ENCODE data around the gene PRXL2B. TPM values are rescaled to one million over a fixed set of nuclear protein-coding genes. Genes with fewer than 3 reads are reported as not detected.
"Not testable (repeated sequence)": the region's sequence is repeated elsewhere in the genome, so short reads cannot be mapped to it uniquely, and the experiment has no call there.

Gene PRXL2B
- total RNA-seq, 1 donor from 2014 or later, result 12.7 TPM

DNA sequence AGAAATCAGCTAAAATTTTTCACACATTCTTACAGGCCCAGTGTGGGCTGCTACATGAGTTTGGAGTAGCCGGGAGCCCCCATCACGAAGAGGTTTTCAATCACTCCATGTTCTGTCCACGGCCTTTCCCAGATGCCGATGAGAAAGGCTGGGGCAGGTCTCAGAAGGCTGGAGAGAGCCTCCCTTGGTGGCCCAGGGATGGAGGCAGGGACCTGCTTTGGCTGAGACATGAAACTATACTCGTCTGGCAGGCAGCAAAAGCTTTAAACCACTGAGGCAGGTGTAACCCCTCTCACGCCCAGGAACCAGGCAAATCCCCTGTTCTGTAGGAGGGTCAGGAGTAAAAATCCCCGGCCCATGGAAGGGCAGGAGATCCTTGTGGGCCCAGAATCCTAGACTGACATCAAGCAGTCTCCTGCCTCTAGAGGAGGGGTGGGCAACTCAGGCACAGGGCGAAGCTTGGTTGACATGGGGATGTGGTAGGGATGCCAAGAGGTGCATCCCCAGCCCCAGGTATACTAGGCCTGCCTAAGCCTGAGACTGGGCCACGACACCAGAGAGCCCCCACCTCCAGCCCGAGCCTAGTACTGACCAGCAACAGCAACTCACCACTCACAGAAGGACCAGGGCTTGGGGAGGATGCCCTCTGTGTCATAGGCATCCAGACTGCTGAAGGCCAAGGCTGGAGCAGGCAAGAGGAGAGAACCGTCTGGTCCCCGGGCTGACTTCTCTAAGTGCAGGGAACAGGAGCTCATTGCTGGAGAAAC, 37.2 kb downstream of the PRXL2B start:
- no peak for ATAC-seq

DNA sequence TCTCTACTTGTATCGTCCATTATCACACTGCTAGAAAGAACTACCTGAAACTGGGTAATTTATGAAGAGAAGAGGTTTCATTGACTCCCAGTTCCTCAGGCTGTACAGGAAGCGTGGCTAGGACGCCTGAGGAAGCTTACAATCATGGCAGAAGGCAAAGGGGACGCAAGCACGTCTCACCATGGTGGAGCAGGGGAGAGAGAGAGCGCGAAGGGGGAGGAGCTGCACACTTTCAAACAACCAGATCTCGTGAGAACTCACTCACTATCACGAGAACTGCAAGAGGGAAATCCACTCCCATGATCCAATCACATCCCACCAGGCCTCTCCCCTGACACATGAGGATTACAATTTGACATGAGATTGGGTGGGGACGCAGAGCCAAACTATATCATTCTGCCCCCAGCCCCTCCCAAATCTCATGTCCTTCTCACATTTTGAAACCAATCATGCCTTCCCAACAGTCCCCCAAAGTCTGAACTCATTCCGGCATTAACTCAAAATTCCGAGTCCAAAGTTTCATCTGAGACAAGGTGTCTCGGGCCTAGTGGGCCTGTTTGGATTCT, 38.2 kb downstream of the PRXL2B start:
- no peak for ATAC-seq

DNA sequence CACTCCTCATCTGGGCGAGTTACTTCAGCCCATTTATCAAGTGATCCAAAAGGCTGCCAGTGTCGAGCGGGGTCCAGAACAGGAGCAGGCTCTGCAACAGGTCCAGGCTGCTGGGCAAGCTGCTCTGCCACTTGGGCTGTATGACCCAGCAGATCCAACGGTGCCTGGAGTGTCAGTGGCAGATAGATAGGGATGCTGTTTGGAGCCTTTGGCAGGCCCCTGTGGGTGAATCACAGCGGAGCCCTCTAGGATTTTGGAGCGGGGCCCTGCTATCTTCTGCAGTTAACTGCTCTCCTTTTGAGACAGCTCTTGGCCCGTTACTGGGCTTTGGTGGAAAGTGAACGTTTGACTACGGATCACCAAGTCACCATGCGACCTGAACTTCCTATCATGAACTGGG, 38.7 kb downstream of the PRXL2B start:
- no peak for ATAC-seq

DNA sequence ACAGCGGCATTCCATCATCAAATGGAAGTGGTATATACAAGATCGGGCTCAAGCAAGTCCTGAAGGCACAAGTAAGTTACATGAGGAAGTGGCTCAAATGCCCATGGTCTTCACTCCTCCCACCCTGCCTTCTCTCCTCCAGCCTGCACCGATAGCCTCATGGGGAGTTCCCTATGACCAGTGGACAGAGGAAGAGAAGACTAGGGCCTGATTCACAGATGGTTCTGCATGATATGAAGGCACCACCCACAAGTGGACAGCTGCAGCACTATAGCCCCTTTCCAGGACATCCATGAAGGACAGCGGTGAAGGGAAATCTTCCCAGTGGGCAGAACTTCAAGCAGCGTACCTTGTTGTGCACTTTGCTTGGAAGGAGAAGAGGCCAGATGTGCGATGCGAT, 39.2 kb downstream of the PRXL2B start:
- not testable (repeated sequence) for ATAC-seq

DNA sequence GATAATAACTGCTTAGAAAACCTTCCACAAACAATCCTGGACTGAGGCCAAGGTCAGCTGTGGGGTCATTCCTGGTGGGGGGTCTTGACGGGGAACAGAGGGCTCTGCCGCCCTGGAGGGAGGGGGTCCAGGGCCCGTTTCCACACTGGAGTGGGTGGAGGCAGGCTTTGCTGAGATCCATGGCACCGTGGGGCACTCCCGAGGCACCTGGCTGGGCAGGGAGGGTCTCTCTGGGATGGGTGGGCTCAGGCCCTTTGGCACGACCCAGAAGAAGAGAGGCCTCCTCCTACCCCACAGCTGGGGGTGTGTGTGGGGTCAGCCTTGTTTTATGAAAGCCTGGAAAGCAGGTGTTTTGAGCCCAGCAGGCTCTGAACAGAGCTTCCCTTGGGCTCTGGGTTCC, 41.2 kb downstream of the PRXL2B start:
- no peak for ATAC-seq

DNA sequence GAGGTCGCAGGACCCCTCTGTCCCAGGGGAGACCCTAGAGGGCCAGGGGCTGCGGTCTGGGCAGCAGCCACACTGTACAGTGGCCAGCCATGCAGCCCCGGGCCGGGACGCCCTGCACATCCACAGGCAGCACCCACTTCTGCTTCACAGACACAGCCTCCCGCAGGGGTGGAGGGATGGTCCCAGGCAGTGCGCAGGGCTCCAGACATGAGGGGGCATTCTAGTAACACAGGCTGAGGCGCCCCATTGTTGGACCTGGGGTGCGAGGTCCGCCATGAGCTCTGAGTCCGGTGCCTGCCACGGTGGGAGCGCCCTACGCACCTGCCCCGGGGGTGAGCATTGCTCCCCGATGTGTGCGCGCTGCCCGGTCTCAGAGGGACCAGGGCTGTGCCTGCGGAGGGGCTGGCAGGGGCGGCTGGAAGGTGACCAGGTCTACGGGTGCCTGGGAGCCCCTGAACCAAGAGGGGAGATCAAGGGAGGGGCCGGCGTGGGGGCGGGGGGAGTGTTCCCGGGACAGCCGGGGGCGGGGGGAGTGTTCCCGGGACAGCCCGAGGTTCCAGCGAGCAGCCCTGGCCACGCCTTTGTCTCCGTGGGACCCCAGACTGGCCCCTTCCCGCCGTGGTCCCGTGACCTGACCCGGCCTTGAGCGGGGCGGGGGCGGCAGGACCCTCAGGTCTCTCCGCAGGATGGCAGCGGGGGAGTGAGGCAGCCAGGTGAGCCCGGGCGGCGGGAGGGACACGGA, 41.8 kb downstream of the PRXL2B start:
- peak; percentile 7 for ATAC-seq

DNA sequence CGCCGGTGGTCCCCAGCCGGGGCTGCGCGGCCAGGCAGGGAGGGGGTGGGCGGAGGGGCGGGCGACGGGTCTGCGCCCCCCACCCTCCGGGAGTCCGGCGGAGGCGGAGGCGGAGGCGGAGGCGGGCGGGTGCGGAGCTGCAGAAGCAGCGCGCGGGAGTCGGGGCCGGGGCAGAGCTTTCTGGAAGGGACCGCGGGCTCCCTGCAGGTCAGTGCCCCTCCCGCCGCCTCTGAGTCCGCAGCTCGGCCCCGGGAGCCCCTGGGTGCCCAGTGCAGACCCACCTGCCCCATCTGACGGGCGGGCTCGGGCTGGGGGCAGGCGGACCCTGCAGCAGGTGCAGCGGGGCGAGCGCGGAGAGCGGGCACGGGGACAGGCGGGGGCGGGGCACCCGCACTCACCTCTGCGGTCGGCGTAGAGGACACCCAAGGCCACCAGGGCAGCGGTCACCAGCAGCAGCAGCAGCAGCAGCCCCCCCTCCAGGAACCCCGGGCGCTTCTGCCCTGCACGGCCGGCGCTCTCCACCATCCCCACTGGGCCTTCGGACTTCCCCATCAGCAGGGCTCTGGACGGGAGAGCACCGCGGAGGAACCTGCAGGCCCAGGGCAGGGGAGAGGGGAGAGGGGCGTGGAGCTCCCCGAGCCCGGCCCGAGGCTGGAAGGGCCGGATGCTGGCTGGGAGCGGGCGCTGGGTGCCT, 42.5 kb downstream of the PRXL2B start:
- no peak for ATAC-seq

DNA sequence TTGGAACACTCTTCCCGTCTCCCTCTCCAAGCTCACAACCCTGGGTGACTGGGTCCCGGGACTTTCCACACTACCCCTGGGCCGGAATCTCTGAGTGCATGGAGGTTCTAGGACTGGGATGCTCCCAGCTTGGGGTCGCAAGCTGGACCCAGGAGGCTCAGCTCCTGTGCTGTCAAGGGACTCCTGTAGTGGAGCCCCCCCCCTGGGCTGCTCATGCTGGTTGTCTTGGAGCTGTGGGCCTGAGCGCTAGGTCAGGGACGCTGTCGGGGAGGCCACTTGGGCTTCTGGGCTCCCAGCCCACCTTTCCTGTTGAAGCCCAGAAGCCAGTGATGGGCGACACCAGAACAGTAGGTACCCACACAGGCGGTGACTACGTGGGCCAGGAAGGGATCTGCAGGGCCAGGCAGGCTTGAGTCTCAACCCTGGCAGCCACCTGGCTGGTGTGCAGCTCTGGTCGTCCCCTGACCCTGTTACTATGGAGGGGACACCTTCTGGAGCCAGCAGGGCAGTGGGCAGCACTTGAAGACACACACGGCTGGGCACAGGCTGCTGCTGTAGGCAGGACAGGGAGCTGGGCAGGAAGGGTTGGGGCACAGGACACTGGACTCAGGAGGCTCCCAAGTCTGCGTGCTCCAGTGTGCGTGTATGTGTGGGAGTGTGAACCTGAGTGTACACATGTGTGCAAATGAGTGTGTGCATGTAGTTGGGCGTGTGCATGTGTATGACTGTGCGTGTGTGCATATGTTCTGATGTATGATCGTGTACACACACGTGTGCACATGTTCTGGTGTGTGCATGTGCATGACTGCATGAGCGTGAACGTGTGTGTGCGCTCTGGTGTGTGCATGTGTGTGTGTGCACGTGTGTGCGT, 43.3 kb downstream of the PRXL2B start:
- no peak for ATAC-seq

DNA sequence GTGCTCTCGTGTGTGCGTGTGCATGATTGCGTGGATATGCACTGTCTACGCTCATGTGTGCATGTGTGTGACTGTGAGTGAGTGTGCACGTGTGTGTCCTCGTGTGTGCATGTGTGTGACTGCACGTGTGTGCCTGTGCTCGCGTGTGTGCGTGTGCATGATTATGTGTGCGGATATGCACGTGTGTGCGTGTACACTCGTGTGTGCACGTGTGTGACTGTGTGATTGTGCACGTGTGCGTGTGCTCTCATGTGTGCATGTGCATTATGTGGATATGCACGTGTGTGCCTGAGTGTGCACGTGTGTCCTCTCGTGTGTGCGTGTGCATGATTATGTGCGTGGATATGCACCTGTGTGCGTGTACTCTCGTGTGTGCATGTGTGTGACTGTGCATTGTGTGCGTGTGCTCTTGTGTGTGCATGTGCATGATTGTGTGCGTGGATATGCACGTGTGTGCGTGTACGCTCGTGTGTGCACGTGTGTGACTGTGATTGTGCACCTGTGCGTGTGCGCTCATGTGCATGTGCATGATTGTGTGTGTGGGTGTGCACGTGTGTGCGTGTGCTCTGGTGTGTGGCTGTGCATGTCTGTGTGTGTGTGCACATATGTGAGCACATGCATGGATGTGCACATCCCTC, 44.0 kb downstream of the PRXL2B start:
- no peak for ATAC-seq

DNA sequence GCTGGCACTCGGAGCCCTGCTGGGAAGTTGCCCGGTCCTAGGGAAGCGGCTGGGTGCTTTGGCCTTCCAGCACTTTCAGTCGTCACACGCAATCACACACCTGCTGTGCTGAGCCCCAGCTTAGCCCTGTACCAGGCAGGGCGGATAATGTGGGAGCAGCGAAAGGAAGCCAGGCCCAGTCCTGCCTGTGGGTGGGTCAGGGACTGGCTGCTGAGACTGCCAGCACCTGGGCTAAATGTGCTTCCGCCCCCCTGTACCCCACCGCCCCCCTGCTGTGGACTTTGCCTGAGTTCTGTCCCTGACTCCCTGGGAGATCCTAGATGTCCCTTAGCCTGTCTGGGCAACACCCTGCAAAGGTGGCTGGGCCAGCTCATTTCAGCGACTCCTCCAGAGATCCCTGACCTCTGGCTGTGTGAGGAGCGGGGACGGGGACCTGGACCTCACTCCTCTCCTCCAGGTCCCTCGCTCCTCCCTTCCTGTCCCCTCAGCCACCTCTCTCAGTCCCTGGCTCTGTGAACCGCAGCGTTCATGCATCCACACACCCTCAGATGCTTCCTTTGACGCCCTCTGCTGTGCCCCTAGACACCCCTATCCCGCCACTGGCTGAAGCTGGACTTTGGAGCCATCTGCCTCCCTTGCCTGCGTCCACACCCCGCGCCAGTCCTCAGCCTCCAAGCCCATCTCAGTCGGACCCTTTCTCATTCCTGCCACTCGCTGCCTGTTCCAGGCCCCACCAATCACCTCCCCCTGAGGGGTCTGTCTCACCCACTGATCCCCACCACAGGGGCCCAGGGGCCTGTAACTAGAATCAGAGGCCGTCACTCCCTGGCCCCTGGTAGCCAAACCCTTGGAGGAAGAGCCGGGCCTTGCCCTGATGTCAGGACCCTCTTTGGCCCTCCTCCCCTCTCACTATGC, 44.8 kb downstream of the PRXL2B start:
- no peak for ATAC-seq

DNA sequence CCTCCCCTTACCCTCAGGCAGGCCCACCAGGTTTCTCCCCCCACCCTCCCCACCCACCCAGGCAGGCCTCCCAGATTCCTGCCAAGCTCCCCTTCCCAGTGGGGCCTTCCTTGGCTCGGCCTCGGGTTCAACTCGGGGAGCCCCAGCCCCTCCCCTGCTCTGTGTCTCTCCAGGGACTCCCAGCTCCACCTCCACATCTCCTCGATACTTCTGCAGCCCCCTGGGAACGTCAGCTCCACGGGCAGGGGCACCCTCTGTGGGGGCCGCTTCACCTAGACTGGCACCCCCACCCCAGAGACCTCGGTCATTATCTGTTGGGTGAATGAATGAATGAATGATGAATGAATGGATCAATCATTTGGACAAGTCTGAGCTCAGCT, 45.5 kb downstream of the PRXL2B start:
- ATAC-seq, result no peak

DNA sequence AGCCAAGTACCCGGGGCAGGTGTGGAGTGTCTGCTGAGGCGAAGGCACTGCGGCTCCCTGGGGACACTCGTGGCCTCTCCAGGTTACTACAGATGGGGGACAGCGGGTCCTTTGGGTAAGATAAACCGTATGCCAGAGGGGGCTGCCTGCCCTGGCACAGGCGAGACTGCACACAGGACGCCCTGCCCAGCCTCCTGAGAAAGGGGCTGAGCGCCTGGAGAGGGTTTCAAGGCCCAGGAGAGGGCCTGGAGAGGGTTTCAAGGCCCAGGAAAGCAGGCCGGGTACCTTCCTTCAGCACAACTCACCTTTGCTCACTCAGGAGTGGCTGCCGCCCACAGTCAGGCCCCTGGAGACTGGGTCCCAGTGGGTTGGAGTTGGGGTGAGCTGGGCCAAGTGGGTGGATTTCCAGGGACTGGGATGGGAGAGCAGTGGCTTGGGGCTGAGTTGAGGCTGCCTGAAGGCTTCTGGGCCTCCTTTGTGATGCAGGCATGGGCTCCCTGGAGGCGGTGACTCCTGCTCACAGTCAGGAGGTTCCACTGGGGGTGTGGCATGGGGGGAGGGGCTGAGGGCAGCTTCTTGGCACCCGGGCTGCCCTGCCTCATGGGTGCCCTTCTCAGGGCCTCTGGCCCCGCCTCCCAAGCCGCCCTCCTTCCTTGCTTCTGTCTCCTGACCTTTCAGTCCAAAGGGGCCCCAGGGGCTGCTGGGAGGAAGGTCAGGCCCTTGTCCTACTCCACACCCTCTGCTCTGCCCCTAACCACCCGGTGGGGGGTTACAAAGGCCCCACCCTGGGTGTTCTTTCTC, 46.2 kb downstream of the PRXL2B start, which contains the start of gene MMEL1:
TSS of gene MMEL1 (minus strand) at position 456 of the 801 bp plus-strand sequence. CDS start 3,532 bp downstream, outside the sequence.
- no peak for ATAC-seq

DNA sequence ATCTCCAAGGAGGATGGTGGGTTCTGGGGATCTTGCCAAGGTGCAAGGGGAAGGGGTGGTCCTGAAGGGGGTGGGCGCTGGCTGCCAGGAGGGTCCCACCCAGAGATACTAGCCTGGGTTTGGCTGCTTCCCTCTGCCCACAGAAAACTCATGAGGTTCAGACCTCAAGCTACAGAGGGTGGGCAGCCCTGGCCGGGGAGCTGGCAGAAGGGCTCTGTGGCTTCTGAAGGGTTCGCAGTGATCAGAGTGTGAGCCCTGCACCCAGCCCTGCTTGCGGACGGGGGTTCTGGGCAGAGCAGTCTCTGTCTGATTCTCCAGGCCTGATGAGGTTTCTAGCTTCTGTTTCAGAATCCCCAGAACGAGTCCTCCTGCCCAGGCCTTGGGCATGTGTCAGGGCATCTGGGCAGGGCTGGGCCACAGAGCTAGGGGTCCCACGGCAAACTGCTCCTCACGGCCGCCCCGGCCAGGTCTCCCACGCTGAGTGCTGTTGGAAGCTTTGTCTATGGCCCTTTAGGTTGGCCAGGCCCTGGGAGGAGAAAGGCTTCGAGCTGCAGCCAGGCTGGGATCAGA, 46.9 kb downstream of the PRXL2B start:
- no peak for ATAC-seq

DNA sequence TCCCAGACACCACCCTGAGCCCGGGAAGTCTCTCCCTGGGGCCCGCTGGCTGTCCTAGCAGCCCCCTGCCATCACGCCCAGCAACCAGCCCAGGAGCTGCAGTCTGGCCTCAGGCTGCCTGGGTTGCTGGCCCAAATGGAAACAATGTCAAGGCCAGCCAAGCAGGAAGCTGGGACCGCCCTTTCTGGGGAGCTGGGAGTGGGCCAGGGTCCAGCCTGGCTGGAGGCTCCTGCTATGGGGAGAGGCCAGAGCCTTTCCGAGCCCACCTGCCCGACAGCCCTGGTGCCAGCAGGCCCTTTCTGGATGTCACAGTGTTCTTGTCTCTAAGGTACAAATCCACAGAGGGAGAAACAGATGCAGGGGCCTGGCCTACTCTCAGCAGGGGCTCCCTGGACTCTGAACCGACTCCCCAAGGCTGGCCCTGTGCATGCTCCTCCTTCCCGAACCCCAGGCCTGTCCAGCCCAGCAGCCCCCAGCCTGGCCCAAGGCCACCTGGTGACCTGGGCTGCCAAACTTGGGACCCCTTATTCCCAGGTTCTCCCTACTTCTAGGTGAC, 47.4 kb downstream of the PRXL2B start:
- ATAC-seq, result no peak

DNA sequence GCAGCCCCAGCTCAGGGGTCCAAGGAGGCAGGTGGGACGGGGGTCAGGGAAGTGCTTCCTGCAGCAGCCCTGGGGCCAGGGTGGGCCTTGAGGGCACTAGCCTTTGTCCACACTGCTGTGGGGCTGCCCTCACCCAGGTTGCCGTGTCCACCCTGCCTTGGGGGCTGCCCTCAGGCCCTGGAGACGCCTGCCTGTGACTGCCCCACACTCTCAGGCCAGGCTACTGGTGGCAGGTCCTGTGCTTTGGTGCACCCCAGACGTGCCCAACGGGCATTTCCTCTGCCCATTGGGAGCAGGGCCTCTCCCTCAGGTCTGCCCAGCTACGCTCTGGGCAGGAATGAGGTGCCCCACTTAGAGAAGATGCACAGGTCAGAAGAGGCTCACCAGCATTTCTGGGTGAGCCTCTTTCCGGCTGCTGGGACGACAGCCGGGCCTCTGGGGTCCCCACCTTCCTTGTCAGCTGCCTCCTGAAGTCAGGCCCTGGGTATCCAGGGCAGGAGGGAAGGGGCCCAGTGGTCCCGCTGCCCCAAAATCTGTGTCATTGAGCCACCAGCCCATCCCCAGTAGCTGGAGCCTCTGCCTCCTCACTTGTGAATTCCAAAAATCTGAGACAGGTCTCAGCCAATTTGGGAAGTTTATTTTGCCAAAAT, 48.9 kb downstream of the PRXL2B start:
- no peak for ATAC-seq

DNA sequence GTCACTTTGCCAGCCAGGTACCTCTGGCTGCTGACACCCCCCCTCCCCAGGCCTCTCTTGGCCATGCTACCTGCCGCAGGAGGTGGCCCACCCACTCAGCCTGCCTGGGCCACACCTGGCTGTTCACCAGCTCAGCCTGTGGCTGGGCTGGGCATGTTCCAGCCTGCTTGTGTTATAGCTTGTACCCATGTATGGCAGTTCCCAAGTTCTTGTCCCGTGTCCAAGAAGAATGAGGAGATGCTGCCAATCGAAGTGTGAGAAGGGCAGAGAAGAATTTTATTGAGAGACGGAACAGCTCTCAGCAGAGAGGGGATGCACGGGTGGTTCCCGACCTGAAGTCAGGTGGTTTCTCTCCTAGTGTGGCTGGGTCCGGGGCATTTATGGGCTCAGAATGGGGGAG, 50.2 kb downstream of the PRXL2B start:
- ATAC-seq, result peak; percentile 43

DNA sequence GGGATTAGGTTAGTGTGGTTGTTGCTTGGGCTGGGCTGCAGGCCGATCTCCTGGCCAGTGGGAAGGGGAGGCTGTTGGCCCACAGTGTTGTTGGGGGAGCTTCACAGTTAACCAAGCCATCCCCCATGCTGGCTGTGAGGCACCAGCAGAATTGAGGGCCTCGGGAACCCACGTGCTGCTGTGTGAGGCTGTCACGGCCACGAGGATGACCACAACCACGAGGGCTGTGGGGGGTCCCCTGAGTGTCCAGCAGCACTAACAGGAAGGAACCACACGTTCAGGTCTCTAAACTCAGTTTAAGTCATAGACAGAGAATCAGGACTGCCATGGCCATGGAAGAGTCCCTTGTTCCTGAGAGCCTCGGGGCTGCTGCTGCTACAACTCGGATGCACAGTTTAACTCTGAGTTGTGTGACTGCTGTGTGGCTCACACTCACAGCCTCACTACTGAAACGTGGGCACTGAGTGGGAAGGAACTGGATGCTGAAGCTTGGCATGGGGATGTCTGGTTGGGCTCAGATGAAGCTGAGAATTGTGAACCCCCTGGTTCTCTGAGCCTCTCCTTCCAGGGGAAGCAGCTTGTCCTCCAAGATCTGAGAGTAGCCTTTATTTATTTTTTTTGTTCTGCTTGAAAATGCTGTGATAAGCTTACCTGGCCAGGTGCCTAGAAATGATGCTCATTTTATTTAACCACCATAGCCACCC, 51.0 kb downstream of the PRXL2B start:
- ATAC-seq, result no peak
